Retinal pigment epithelial cell (primary cell): Measurements from ENCODE around the gene FFAR1.

Experiments
- DNase-seq: peaks from one replicate; pipeline ENCODE4 v3.0.0-alpha.2; 2010; ENCODE audit warnings: low read depth
- H3K4me3 ChIP-seq: 2 replicates; pipeline ENCODE4 v1.5.1; 2011; ENCODE audit warnings: mild to moderate bottlenecking, low read length, control low read depth, moderate library complexity
- TF ChIP-seq, protein P1 (sequence below): conservative IDR thresholded peaks from 2 replicates; pipeline ENCODE4 v1.5.1; 2011; ENCODE audit warnings: low read depth, low read length, control low read depth, inconsistent platforms

The FFAR1 gene

GRCh38 chr19:35347930-35348298 lies 212 bp downstream of the FFAR1 start:
- TF ChIP-seq, protein P1, sequence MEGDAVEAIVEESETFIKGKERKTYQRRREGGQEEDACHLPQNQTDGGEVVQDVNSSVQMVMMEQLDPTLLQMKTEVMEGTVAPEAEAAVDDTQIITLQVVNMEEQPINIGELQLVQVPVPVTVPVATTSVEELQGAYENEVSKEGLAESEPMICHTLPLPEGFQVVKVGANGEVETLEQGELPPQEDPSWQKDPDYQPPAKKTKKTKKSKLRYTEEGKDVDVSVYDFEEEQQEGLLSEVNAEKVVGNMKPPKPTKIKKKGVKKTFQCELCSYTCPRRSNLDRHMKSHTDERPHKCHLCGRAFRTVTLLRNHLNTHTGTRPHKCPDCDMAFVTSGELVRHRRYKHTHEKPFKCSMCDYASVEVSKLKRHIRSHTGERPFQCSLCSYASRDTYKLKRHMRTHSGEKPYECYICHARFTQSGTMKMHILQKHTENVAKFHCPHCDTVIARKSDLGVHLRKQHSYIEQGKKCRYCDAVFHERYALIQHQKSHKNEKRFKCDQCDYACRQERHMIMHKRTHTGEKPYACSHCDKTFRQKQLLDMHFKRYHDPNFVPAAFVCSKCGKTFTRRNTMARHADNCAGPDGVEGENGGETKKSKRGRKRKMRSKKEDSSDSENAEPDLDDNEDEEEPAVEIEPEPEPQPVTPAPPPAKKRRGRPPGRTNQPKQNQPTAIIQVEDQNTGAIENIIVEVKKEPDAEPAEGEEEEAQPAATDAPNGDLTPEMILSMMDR: no peak
- no peak overlapping the region for H3K4me3 ChIP-seq
- DNase-seq: no peak

- TF ChIP-seq, protein P1: no peak
- no peak for DNase-seq
- H3K4me3 ChIP-seq: no peak overlapping the region
Observed at GRCh38 chr19:35348911-35349611, 1.4 kb downstream of the FFAR1 start.

GRCh38 chr19:35349614-35350521 lies 2.2 kb downstream of the FFAR1 start:
- TF ChIP-seq, protein P1: no peak

DNA sequence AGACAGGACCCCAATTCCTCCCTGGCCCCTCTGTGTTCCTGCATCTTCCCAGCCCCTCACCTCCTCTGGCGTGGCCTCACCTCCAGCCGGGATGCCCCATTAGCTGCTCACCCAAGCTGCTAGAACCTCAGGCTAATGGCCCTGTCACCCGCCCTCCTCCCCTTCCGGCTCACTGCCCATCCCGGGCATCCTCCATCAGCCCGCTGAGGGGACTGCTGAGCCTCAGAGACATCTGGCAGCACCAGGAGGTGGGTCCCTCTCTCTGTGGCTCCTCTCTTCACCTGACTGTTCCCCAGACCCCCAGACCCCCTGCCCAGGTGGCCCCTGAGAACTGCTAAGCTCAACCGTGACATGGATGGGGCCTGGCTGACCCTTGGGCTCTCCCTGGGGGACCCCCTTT lies 2.9 kb downstream of the FFAR1 start:
- TF ChIP-seq, protein P1: no peak
- no peak overlapping the region for H3K4me3 ChIP-seq
- DNase-seq: no peak

More at GRCh38 chr19:35349614-35350521, 2.2 kb downstream of the FFAR1 start:
- no peak for DNase-seq
- no peak overlapping the region for H3K4me3 ChIP-seq

DNA sequence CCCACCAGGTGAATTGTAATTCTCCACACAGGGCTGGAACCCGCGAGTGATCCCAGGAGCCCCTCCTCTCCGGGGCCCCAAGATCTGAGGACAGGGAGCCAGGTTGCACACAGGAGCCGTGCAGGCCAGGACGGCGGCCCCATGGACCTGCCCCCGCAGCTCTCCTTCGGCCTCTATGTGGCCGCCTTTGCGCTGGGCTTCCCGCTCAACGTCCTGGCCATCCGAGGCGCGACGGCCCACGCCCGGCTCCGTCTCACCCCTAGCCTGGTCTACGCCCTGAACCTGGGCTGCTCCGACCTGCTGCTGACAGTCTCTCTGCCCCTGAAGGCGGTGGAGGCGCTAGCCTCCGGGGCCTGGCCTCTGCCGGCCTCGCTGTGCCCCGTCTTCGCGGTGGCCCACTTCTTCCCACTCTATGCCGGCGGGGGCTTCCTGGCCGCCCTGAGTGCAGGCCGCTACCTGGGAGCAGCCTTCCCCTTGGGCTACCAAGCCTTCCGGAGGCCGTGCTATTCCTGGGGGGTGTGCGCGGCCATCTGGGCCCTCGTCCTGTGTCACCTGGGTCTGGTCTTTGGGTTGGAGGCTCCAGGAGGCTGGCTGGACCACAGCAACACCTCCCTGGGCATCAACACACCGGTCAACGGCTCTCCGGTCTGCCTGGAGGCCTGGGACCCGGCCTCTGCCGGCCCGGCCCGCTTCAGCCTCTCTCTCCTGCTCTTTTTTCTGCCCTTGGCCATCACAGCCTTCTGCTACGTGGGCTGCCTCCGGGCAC lies 3.9 kb downstream of the FFAR1 start:
- TF ChIP-seq, protein P1: no peak
- no peak for DNase-seq
- H3K4me3 ChIP-seq: no peak overlapping the region

DNA sequence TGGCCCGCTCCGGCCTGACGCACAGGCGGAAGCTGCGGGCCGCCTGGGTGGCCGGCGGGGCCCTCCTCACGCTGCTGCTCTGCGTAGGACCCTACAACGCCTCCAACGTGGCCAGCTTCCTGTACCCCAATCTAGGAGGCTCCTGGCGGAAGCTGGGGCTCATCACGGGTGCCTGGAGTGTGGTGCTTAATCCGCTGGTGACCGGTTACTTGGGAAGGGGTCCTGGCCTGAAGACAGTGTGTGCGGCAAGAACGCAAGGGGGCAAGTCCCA lies 4.4 kb downstream of the FFAR1 start:
- DNase-seq: no peak
- TF ChIP-seq, protein P1: no peak

More for the DNA sequence above, 4.4 kb downstream of the FFAR1 start:
- H3K4me3 ChIP-seq: no peak overlapping the region
